ENCODE data around the gene CASP8. TPM values are rescaled to one million over a fixed set of nuclear protein-coding genes. Genes with fewer than 3 reads are reported as not detected.
"Not testable (repeated sequence)": the region's sequence is repeated elsewhere in the genome, so short reads cannot be mapped to it uniquely, and the experiment has no call there.

Gene CASP8
- total and polyA plus RNA-seq, 9 donors = 6.7 to 20.2 (median 12.6) TPM

GRCh38 chr2:201233812-201234662 is 26.3 kb upstream of the CASP8 start:
- peak overlapping the region; percentile 6 for H3K4me3 ChIP-seq
- TF ChIP-seq EP300 (IDR thresholded peaks at IDR 0.05) = no peak
- no peak overlapping the region for H3K27ac ChIP-seq
- no peaks in the 10 kb centered on the region for H3K36me3 ChIP-seq
- intact Hi-C loops (cut with DNase I) = loop anchor here in 2 of 4 donors (10.0 kb wide), 2 partner anchors 391 to 1171 kb away; no protein-coding TSS in a partner anchor
- no peaks in the 10 kb centered on the region for H3K9me3 ChIP-seq
- DNase-seq = no peak
- peaks cover 5% of the 10 kb centered on the region for H3K4me1 ChIP-seq (ENCODE audit: insufficient read depth)
- H3K27me3 ChIP-seq = no peaks in the 10 kb centered on the region
- WGBS, 3 donors = 85 to 88% (median 87%) methylated on average over 21 of the region's 21 CpGs

- DNase-seq = no peak
- no peaks in the 10 kb centered on the region for H3K27me3 ChIP-seq
- peaks cover 5% of the 10 kb centered on the region for H3K4me1 ChIP-seq (ENCODE audit: insufficient read depth)
- H3K9me3 ChIP-seq = no peaks in the 10 kb centered on the region
- 38 to 45% (median 45%) methylated on average over 3 of the region's 3 CpGs for WGBS, 3 donors
- intact Hi-C loops (cut with DNase I) = loop anchor here in 3 of 4 donors (5.0 to 10.0 kb wide), 3 partner anchors 383 to 1170 kb away; a partner anchor contains a TSS
- no peak overlapping the region for H3K4me3 ChIP-seq
- TF ChIP-seq EP300 (IDR thresholded peaks at IDR 0.05) = no peak
- TF ChIP-seq, protein P1, sequence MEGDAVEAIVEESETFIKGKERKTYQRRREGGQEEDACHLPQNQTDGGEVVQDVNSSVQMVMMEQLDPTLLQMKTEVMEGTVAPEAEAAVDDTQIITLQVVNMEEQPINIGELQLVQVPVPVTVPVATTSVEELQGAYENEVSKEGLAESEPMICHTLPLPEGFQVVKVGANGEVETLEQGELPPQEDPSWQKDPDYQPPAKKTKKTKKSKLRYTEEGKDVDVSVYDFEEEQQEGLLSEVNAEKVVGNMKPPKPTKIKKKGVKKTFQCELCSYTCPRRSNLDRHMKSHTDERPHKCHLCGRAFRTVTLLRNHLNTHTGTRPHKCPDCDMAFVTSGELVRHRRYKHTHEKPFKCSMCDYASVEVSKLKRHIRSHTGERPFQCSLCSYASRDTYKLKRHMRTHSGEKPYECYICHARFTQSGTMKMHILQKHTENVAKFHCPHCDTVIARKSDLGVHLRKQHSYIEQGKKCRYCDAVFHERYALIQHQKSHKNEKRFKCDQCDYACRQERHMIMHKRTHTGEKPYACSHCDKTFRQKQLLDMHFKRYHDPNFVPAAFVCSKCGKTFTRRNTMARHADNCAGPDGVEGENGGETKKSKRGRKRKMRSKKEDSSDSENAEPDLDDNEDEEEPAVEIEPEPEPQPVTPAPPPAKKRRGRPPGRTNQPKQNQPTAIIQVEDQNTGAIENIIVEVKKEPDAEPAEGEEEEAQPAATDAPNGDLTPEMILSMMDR (IDR thresholded peaks at IDR 0.05) = no peak
- no peak for TF ChIP-seq POLR2A (IDR thresholded peaks at IDR 0.05)
- H3K27ac ChIP-seq = no peak overlapping the region
- H3K36me3 ChIP-seq = no peaks in the 10 kb centered on the region
Observed at GRCh38 chr2:201234663-201235135, 25.6 kb upstream of the CASP8 start.

GRCh38 chr2:201235860-201236811 is 24.2 kb upstream of the CASP8 start:
- Histone ChIP-seq H3K36me3 (no peaks in the 10 kb centered on the region), H3K27ac (no peak overlapping the region), H3K4me3 (no peak overlapping the region), H3K27me3 (no peaks in the 10 kb centered on the region), H3K4me1 (ENCODE audit: insufficient read depth) (peaks cover 5% of the 10 kb centered on the region), H3K9me3 (no peaks in the 10 kb centered on the region)
- WGBS, 3 donors = 14 to 26% (median 19%) methylated on average over 14 of the region's 14 CpGs
- DNase-seq = peak; percentile 46 to 68 (median 62)
- intact Hi-C loops (cut with DNase I) = loop anchor here in 3 of 4 donors (5.0 to 10.0 kb wide), 3 partner anchors 381 to 1169 kb away; a partner anchor contains a TSS
- no peak for TF ChIP-seq POLR2A (IDR thresholded peaks at IDR 0.05)
- TF ChIP-seq, protein P1 (IDR thresholded peaks at IDR 0.05) = peak; percentile 16 to 47 (median 41)

- no peaks in the 10 kb centered on the region for H3K9me3 ChIP-seq
- DNase-seq = no peak
- WGBS, 3 donors = 73 to 84% (median 80%) methylated on average over 7 of the region's 7 CpGs
- no peaks in the 10 kb centered on the region for H3K27me3 ChIP-seq
- no peak overlapping the region for H3K27ac ChIP-seq
- intact Hi-C loops (cut with DNase I) = loop anchor here in 3 of 4 donors (5.0 to 10.0 kb wide), 3 partner anchors 380 to 1167 kb away; a partner anchor contains a TSS
- no peaks in the 10 kb centered on the region for H3K36me3 ChIP-seq
- H3K4me3 ChIP-seq = no peak overlapping the region
- H3K4me1 ChIP-seq (ENCODE audit: insufficient read depth) = peaks cover 3% of the 10 kb centered on the region
- no peak for TF ChIP-seq POLR2A (IDR thresholded peaks at IDR 0.05)
- TF ChIP-seq, protein P1 (IDR thresholded peaks at IDR 0.05) = no peak
Observed at GRCh38 chr2:201237486-201238123, 22.7 kb upstream of the CASP8 start.

DNA sequence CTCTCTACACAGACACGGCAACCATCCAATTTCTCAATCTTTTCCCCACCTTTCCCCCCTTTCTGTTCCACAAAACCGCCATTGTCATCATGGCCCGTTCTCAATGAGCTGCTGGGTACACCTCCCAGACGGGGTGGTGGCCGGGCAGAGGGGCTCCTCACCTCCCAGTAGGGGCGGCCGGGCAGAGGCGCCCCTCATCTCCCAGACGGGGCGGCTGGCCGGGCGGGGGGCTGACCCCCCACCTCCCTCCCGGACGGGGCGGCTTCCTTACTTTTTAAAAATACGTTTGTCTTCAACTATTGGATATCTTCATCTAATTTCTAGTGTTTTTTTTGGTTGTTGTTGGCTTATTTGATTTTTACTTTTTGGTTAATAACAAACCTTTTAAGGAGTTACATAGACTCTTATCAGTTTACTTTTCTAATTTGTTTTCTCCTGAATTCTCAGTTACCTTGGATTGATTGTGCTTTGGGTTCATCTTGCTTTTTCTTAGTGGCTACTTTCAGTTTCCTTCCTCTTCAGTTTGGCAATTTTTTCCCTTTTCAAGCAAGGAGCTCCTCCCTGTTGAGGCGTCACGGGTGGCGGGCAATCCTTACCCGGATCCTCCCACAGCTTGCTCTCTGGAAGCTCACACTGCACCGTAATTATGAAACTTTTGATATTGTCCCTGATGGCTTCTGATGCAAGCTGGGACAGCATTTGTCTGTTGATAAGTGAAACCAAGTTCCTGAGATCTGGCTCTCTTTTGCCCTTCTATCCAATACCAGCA is 21.0 kb upstream of the CASP8 start:
- H3K27ac ChIP-seq; H3K4me3 ChIP-seq; H3K4me1 ChIP-seq (ENCODE audit: insufficient read depth); H3K27me3 ChIP-seq; H3K36me3 ChIP-seq; H3K9me3 ChIP-seq: not testable (repeated sequence)
- DNase-seq = peak in 1 of 5 donors; percentile 58
- 88 to 92% (median 91%) methylated on average over 21 of the region's 21 CpGs for WGBS, 3 donors
- intact Hi-C loops (cut with DNase I) = loop anchor here in 3 of 4 donors (5.0 to 10.0 kb wide), 3 partner anchors 378 to 1165 kb away; a partner anchor contains a TSS
